Measurements from ENCODE around the gene RARG.

DNA sequence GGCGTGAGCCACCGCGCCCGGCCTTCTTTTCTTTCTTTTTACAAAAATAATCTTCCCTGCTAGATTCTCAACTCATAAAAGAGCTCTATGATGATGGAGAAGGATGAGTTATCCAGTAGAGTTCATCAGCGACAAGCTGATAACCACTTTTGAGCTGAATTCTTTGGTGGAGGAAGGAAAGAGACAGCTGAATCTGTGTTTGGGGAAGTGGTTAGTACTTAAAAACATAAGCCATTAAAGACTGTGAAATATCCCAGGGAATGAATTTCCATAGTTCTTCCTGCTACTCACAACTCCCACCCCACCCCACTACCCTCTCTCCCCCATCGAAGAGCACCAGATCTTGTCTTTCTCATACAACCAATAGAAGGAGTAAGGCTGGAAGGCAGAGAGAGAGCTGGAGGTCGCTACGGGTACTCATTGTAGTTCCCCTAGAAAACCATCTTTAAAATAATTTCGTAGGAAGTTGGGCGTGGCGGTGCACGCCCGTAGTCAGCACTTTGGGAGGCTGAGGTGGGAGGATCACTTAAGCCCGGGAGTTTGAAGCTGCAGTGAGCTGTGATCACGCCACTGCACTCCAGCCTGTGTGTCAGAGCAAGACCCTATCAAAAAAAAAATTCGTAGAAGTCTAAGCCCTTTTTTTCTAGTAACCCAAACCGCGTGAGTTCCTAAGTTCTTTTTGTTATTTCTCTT lies 35.4 kb upstream of the RARG start:
- no peak for TF ChIP-seq SIN3A (IDR thresholded peaks at IDR 0.05; ENCODE audit: borderline replicate concordance, insufficient read depth, low read length)
- TF ChIP-seq POLR2AphosphoS5 (IDR thresholded peaks at IDR 0.05; ENCODE audit: low read depth, low read length), result no peak
- TF ChIP-seq, protein P1, sequence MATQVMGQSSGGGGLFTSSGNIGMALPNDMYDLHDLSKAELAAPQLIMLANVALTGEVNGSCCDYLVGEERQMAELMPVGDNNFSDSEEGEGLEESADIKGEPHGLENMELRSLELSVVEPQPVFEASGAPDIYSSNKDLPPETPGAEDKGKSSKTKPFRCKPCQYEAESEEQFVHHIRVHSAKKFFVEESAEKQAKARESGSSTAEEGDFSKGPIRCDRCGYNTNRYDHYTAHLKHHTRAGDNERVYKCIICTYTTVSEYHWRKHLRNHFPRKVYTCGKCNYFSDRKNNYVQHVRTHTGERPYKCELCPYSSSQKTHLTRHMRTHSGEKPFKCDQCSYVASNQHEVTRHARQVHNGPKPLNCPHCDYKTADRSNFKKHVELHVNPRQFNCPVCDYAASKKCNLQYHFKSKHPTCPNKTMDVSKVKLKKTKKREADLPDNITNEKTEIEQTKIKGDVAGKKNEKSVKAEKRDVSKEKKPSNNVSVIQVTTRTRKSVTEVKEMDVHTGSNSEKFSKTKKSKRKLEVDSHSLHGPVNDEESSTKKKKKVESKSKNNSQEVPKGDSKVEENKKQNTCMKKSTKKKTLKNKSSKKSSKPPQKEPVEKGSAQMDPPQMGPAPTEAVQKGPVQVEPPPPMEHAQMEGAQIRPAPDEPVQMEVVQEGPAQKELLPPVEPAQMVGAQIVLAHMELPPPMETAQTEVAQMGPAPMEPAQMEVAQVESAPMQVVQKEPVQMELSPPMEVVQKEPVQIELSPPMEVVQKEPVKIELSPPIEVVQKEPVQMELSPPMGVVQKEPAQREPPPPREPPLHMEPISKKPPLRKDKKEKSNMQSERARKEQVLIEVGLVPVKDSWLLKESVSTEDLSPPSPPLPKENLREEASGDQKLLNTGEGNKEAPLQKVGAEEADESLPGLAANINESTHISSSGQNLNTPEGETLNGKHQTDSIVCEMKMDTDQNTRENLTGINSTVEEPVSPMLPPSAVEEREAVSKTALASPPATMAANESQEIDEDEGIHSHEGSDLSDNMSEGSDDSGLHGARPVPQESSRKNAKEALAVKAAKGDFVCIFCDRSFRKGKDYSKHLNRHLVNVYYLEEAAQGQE (IDR thresholded peaks at IDR 0.05; ENCODE audit: insufficient read depth in 1 of 2, low read depth in 2 of 2, low read length in 2 of 2), result no peak
- no peak for TF ChIP-seq TAF1 (IDR thresholded peaks at IDR 0.05; ENCODE audit: borderline replicate concordance, insufficient read depth, low read length)

Data from PFSK-1 (cell line).